GM23248 (cell line): Measurements from ENCODE around the gene CHST13. TPM values are rescaled to one million over a fixed set of nuclear protein-coding genes. Genes with fewer than 3 reads are reported as not detected.

Experiments used
- DNase-seq: peaks from one replicate; pipeline ENCODE4 v3.0.0-alpha.2; 2015
- H2AFZ ChIP-seq: fragments of 200-600 bp; sonication (generic); 2 replicates; pipeline ENCODE4 v1.6.1; 2016; ENCODE audit warnings: antibody characterized with exemption
- H3F3A ChIP-seq: fragments of 200-600 bp; sonication (generic); 2 replicates; pipeline ENCODE4 v1.6.1; 2016; ENCODE audit warnings: mild to moderate bottlenecking, antibody characterized with exemption, mixed run types; ENCODE audit not compliant: insufficient read depth
- H3K27ac ChIP-seq: fragments of 200-600 bp; sonication (generic); 2 replicates; pipeline ENCODE4 v1.5.1; 2016; ENCODE audit warnings: mild to moderate bottlenecking
- H3K27me3 ChIP-seq: fragments of 200-600 bp; sonication (generic); replicated peaks from 2 replicates; pipeline ENCODE4 v1.6.1; 2016; ENCODE audit warnings: mild to moderate bottlenecking; ENCODE audit not compliant: insufficient read depth
- H3K36me3 ChIP-seq: fragments of 200-600 bp; sonication (generic); 2 replicates; pipeline ENCODE4 v1.6.1; 2016; ENCODE audit warnings: low read depth, mild to moderate bottlenecking
- H3K4me1 ChIP-seq: fragments of 200-600 bp; sonication (generic); 2 replicates; pipeline ENCODE4 v1.6.1; 2016; ENCODE audit warnings: mild to moderate bottlenecking; ENCODE audit not compliant: insufficient read depth
- H3K4me2 ChIP-seq: fragments of 200-600 bp; sonication (generic); one replicate; pipeline ENCODE4 v1.6.1; 2016; ENCODE audit warnings: mild to moderate bottlenecking; ENCODE audit not compliant: unreplicated experiment
- H3K4me3 ChIP-seq: fragments of 200-600 bp; sonication (generic); 2 replicates; pipeline ENCODE4 v1.5.1; 2016; ENCODE audit warnings: mild to moderate bottlenecking
- H3K79me2 ChIP-seq: fragments of 200-600 bp; sonication (generic); 2 replicates; pipeline ENCODE4 v1.6.1; 2016; ENCODE audit warnings: mild to moderate bottlenecking; ENCODE audit not compliant: insufficient read depth
- H3K9ac ChIP-seq: fragments of 200-600 bp; sonication (generic); 2 replicates; pipeline ENCODE4 v1.6.1; 2016; ENCODE audit warnings: mild to moderate bottlenecking
- H3K9me2 ChIP-seq: fragments of 200-600 bp; sonication (generic); 2 replicates; pipeline ENCODE4 v1.6.1; 2016; ENCODE audit warnings: mixed run types, mild to moderate bottlenecking, moderate library complexity; ENCODE audit not compliant: insufficient read depth
- H3K9me3 ChIP-seq: fragments of 200-600 bp; sonication (generic); one replicate; pipeline ENCODE4 v1.6.1; 2017; ENCODE audit warnings: low read depth
- H4K20me1 ChIP-seq: fragments of 200-600 bp; sonication (generic); 2 replicates; pipeline ENCODE4 v1.6.0; 2016; ENCODE audit not compliant: insufficient read depth
- EZH2 ChIP-seq: fragments of 200-600 bp; sonication (generic); IDR thresholded peaks from 2 replicates; pipeline ENCODE4 v1.6.1; 2018; ENCODE audit warnings: antibody characterized with exemption, mild to moderate bottlenecking; ENCODE audit not compliant: insufficient read depth, poor library complexity, severe bottlenecking
- EZH2phosphoT487 ChIP-seq: fragments of 200-600 bp; sonication (generic); IDR thresholded peaks from 2 replicates; pipeline ENCODE4 v1.6.1; 2018; ENCODE audit warnings: antibody characterized with exemption, moderate library complexity, mild to moderate bottlenecking, low read depth; ENCODE audit not compliant: insufficient read depth
- WGBS, 2 experiments: methylation state at CpG; one replicate each; pipeline ENCODE4 v1.1.6; 2015 to 2017; ENCODE audit warnings: low lambda C conversion rate in 2 of 2, low coverage in 1 of 2; ENCODE audit errors: missing lambda C conversion rate in 2 of 2; 5-methylcytosine and 5-hydroxymethylcytosine counted together
- in situ Hi-C: fragments of 300-500 bp; cut with MboI; formaldehyde crosslinking; loops from 2 replicates; pipeline ENCODE4 v1.15.0; 2020
- polyA plus RNA-seq: library from polyadenylated mRNA; unstranded; fragments of >200 nt; fragmentation: Nextera tagmentation; extraction: Ambion mirVana; gene quantifications from 2 replicates; pipeline ENCODE4 v1.2.1, GENCODE V29; 2016
- total RNA-seq: library from RNA; depleted of rRNA; stranded (reverse); fragments of >200 nt; shearing (Covaris generic); gene quantifications from 2 replicates; pipeline ENCODE4 v1.2.3, GENCODE V29; 2014

Gene CHST13
- total and polyA plus RNA-seq, 2 experiments from 2014 or later = 0.11 TPM; not detected in 1

DNA sequence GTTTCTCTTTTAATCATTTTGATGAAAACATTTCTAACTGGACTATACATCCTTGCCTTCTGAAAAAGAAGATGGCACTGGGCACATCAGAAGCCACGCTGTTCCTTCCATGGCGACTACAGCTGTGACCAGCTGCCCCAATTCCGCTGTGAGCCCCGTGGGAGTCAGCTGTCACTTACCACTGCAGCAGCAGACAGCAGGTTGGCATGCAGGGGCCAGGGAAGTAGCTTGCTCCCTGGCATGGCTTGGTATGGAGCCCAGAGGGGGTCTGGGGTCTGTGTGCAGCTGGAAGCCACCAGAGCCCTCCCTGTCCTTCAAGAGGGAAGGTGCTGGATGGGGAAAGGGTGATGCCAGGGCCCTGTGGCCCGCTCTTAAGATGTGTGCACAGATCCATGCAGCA, 43.7 kb upstream of the CHST13 start:
- Histone ChIP-seq H3K9ac (no peak overlapping the region), H4K20me1 (no peaks in the 10 kb centered on the region), H3K27me3 (no peaks in the 10 kb centered on the region), H3K36me3 (no peaks in the 10 kb centered on the region), H3K9me2 (no peaks in the 10 kb centered on the region), H3K9me3 (no peaks in the 10 kb centered on the region), H3K79me2 (no peaks in the 10 kb centered on the region), H3K4me1 (no peaks in the 10 kb centered on the region), H3K4me2 (no peak overlapping the region), H2AFZ (no peak overlapping the region), H3K4me3 (no peak overlapping the region), H3F3A (0 out of 2 replicates have a peak, but pooled peaks cover 3% of the 10 kb centered on the region), H3K27ac (no peak overlapping the region)
- DNase-seq = no peak
- WGBS, 2 experiments = 70 to 76% methylated on average over 5 of the region's 5 CpGs
- TF ChIP-seq EZH2 (no peak), EZH2phosphoT487 (no peak)
- in situ Hi-C loops = no loop called here

DNA sequence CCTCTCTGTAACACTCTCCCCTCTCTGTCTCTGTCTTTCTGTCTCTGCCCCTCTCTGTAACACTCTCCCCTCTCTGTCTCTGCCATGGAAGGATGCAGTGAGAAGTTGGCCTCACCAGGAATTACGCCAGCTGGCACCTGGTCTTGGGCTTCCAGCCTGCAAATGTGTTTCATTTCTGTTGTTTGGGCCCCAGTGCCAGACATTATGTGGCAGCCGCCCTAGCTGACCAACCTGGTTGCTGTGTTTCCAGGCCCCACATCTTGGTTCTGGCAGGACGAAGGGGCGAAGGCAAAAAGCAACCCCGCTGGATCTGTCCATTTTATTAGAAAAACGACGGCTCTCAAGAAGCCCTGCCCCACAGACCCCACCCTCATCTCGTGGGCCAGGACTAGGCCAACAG, 43.1 kb upstream of the CHST13 start:
- H2AFZ ChIP-seq = no peak overlapping the region
- H4K20me1 ChIP-seq = no peaks in the 10 kb centered on the region
- DNase-seq = peak; percentile 34
- no peak overlapping the region for H3K27ac ChIP-seq
- no peak overlapping the region for H3K4me2 ChIP-seq
- no peaks in the 10 kb centered on the region for H3K79me2 ChIP-seq
- H3F3A ChIP-seq = 0 out of 2 replicates have a peak, but pooled peaks cover 3% of the 10 kb centered on the region
- H3K27me3 ChIP-seq = no peaks in the 10 kb centered on the region
- no peak overlapping the region for H3K9ac ChIP-seq
- in situ Hi-C loops = no loop called here
- no peaks in the 10 kb centered on the region for H3K9me3 ChIP-seq
- H3K4me3 ChIP-seq = no peak overlapping the region
- H3K36me3 ChIP-seq = no peaks in the 10 kb centered on the region
- H3K9me2 ChIP-seq = no peaks in the 10 kb centered on the region
- TF ChIP-seq EZH2phosphoT487 = no peak
- TF ChIP-seq EZH2 = no peak
- WGBS, 2 experiments = 49 to 51% methylated on average over 8 of the region's 8 CpGs
- H3K4me1 ChIP-seq = no peaks in the 10 kb centered on the region

DNA sequence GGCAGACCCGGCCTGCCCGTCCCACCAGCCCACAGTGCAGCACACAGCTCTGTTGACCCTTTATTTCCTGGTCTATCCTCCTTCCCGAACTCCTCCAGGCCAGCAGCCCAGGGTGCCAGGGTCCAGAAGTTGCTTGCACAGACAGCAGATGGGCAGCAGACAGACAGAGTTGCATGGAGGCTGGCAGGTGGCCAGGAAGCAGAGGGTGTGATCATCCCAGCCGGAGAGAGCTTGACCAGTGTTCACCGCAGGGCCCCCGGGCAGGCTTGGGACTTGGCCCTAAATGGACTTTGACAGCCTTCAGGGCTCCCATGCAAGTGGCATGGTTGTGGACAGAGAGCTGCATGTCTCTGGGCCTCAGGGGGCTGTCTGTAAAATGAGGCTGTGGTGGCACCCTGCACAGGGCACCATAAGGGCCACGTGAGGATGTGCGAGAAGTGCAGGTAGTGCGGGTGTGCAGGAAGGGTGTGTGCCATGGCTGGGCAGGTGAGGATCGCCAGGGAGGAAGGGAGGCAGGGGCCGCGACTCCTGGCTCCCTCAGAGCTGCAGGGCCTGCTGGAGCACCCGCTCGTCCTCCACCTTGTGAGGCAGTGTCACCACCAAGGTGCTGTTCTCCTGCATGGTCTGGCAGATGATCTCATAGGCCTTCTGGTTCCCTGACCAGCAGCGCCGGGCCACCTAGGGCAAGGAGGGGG, 42.0 kb upstream of the CHST13 start:
- no peak overlapping the region for H3K9ac ChIP-seq
- DNase-seq = peak; percentile 54
- WGBS, 2 experiments = 60 to 71% methylated on average over 16 of the region's 16 CpGs
- H3F3A ChIP-seq = 0 out of 2 replicates have a peak, but pooled peaks cover 3% of the 10 kb centered on the region
- TF ChIP-seq EZH2 = no peak
- no peak for TF ChIP-seq EZH2phosphoT487
- no peaks in the 10 kb centered on the region for H4K20me1 ChIP-seq
- no peaks in the 10 kb centered on the region for H3K9me3 ChIP-seq
- in situ Hi-C loops = no loop called here
- no peaks in the 10 kb centered on the region for H3K36me3 ChIP-seq
- H3K4me3 ChIP-seq = no peak overlapping the region
- H3K27me3 ChIP-seq = no peaks in the 10 kb centered on the region
- H3K4me2 ChIP-seq = no peak overlapping the region
- no peaks in the 10 kb centered on the region for H3K9me2 ChIP-seq
- no peaks in the 10 kb centered on the region for H3K79me2 ChIP-seq
- no peaks in the 10 kb centered on the region for H3K4me1 ChIP-seq
- H3K27ac ChIP-seq = no peak overlapping the region
- H2AFZ ChIP-seq = no peak overlapping the region

DNA sequence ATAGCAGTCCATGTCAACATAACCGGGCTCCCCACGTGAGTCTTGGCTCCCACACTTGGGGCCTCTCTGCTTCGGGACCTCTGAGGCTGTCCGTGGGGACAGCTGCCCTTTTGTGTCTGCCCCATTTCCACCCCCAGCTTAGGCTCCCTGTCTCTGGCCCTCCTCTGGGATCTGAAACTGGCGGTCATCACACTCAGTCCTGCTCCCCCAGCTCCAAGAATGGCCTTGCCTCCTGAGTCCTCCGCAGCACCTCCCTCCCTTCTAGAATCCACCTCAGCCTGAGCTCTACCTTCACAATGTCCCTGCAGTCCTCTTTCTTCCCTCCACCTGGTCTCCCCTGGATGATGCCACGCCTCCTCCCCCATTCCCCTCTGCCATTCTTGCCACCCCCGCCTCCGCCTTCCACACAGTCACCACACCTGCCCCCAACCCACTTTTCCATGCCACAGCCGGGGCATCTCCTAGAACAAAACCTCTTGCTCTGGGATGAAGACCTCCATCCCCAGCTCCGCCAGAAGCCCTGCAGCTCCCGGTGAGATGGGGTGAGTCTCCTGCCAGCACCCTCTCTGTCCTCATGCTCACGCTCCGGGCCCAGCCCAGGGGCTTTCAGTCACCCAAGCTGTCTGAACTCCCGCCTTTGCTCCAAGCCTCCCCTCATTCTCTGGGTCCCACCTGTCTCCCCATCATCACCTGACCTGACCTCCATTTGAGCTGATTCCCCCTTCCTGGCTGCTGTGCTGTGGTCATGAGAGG, 41.3 kb upstream of the CHST13 start:
- Histone ChIP-seq H3K27me3 (no peaks in the 10 kb centered on the region), H2AFZ (no peak overlapping the region), H3K36me3 (no peaks in the 10 kb centered on the region), H3F3A (0 out of 2 replicates have a peak, but pooled peaks cover under 1% of the 10 kb centered on the region), H3K4me2 (no peak overlapping the region), H3K4me1 (no peaks in the 10 kb centered on the region), H4K20me1 (no peaks in the 10 kb centered on the region), H3K9me3 (no peaks in the 10 kb centered on the region), H3K4me3 (no peak overlapping the region), H3K9ac (no peak overlapping the region), H3K27ac (no peak overlapping the region), H3K9me2 (no peaks in the 10 kb centered on the region), H3K79me2 (no peaks in the 10 kb centered on the region)
- in situ Hi-C loops = no loop called here
- 67 to 80% methylated on average over 11 to 15 of the region's 15 CpGs for WGBS, 2 experiments
- DNase-seq = no peak
- TF ChIP-seq EZH2 = no peak
- TF ChIP-seq EZH2phosphoT487 = no peak
